Right kidney (tissue), 1 donor: ENCODE data around the gene EVX2.

ENCODE experiments used
- DNase-seq: peaks from one replicate; pipeline ENCODE4 v3.0.0-alpha.2; 2016

Gene EVX2

GRCh38 chr2:176122052-176122682 is 38.4 kb upstream of the EVX2 start:
- peak; percentile 97 for DNase-seq

- DNase-seq: peak; percentile 93
These were observed 37.7 kb upstream of the EVX2 start for GRCh38 chr2:176121190-176122051.

GRCh38 chr2:176120364-176121189 is 36.8 kb upstream of the EVX2 start:
- DNase-seq: no peak

- DNase-seq: no peak
These were observed 35.0 kb upstream of the EVX2 start for GRCh38 chr2:176118601-176119339.

GRCh38 chr2:176117823-176118371 is 34.1 kb upstream of the EVX2 start:
- DNase-seq: no peak

GRCh38 chr2:176117162-176117822 is 33.5 kb upstream of the EVX2 start:
- no peak for DNase-seq

GRCh38 chr2:176115883-176116813 is 32.4 kb upstream of the EVX2 start, which contains the start of gene HOXD10:
HOXD10 (plus strand) TSS chr2:176116778; CDS start chr2:176116834, 56 bp downstream.
- peak; percentile 95 for DNase-seq

- peak; percentile 87 for DNase-seq
These were observed 31.3 kb upstream of the EVX2 start for GRCh38 chr2:176114930-176115625.

- no peak for DNase-seq
These were observed 30.6 kb upstream of the EVX2 start for GRCh38 chr2:176114120-176114929.

GRCh38 chr2:176112375-176113302 is 28.9 kb upstream of the EVX2 start:
- DNase-seq: peak; percentile 84

GRCh38 chr2:176111846-176112374 is 28.1 kb upstream of the EVX2 start:
- DNase-seq: peak; percentile 78

- peak; percentile 85 for DNase-seq
These were observed 27.5 kb upstream of the EVX2 start for GRCh38 chr2:176111309-176111663.

GRCh38 chr2:176110415-176111308 is 26.9 kb upstream of the EVX2 start:
- DNase-seq: no peak

GRCh38 chr2:176109946-176110345 is 26.2 kb upstream of the EVX2 start:
- no peak for DNase-seq

- DNase-seq: no peak
These were observed 25.6 kb upstream of the EVX2 start for GRCh38 chr2:176109192-176109901.
